ENCODE data around the gene FAM217A.

Gene FAM217A, protein sequence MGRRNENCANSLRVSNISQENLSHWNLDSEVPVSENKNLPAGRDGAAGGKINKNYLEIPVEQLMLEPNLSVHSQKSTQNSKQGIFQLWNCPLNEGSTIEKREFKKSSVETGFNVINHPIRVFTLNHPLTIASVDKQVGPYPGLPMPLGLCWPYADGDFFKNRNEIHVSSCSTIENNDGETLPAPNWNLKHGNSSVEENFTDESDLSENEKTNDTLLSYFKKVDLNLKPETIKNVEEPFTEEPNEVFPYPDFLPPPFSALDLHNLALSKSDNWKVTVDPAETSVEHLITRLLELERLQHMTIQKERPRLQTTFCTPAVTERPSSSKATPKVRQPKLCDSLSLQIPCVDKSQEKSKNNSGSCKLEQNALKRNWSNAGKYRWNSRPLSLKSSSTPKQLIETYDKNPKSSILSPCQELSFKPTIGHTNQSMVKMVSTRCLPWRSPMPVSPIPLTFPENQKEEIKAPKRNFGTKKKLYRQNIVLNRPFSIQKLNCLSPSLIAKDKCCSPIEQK

GRCh38 chr6:4078691-4079471 is at the start of gene FAM217A:
Gene FAM217A (minus strand): TSS chr6:4079137. CDS start chr6:4077414, 1,723 bp downstream.
- TF ChIP-seq, protein P1, sequence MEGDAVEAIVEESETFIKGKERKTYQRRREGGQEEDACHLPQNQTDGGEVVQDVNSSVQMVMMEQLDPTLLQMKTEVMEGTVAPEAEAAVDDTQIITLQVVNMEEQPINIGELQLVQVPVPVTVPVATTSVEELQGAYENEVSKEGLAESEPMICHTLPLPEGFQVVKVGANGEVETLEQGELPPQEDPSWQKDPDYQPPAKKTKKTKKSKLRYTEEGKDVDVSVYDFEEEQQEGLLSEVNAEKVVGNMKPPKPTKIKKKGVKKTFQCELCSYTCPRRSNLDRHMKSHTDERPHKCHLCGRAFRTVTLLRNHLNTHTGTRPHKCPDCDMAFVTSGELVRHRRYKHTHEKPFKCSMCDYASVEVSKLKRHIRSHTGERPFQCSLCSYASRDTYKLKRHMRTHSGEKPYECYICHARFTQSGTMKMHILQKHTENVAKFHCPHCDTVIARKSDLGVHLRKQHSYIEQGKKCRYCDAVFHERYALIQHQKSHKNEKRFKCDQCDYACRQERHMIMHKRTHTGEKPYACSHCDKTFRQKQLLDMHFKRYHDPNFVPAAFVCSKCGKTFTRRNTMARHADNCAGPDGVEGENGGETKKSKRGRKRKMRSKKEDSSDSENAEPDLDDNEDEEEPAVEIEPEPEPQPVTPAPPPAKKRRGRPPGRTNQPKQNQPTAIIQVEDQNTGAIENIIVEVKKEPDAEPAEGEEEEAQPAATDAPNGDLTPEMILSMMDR (IDR thresholded peaks at IDR 0.05; ENCODE audit: low read depth, low read length) = no peak
- no peak within 1 kb of the TSS for H3K4me3 ChIP-seq (ENCODE audit: low read depth, low read length)

- TF ChIP-seq, protein P1 (IDR thresholded peaks at IDR 0.05; ENCODE audit: low read depth, low read length) = no peak
- H3K4me3 ChIP-seq (ENCODE audit: low read depth, low read length) = no peak overlapping the region
Observed at GRCh38 chr6:4128072-4128471, 49.1 kb upstream of the FAM217A start.

- TF ChIP-seq, protein P1 (IDR thresholded peaks at IDR 0.05; ENCODE audit: low read depth, low read length) = peak; percentile 28; the same call in 1 of the 2 replicates
- H3K4me3 ChIP-seq (ENCODE audit: low read depth, low read length) = no peak overlapping the region
Observed at GRCh38 chr6:4125933-4126864, 47.3 kb upstream of the FAM217A start.

- H3K4me3 ChIP-seq (ENCODE audit: low read depth, low read length) = no peak overlapping the region
- TF ChIP-seq, protein P1 (IDR thresholded peaks at IDR 0.05; ENCODE audit: low read depth, low read length) = no peak
Observed at GRCh38 chr6:4125500-4125899, 46.6 kb upstream of the FAM217A start.

DNA sequence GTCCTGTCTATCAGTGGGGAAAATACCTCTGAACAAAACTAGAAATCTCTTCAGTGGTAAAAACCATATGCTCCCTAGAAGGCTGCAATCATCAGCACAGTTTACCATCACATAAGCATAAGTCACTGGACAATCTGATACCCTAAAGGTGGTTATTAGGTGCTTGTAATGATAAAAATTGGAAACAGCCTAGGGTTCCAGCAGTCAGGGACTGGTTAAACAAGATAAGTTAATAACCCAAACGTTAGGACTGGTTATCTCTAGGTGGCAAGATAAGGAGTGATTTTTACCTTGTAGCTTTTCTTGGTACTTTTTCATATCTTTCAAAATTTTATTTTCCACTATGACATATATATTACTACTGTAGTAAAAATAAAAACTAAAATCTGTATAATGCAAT is 45.4 kb upstream of the FAM217A start:
- TF ChIP-seq, protein P1 (IDR thresholded peaks at IDR 0.05; ENCODE audit: low read depth, low read length) = no peak
- no peak overlapping the region for H3K4me3 ChIP-seq (ENCODE audit: low read depth, low read length)

GRCh38 chr6:4115741-4116140 is 36.8 kb upstream of the FAM217A start:
- H3K4me3 ChIP-seq (ENCODE audit: low read depth, low read length) = no peak overlapping the region

More at GRCh38 chr6:4115741-4116140, 36.8 kb upstream of the FAM217A start:
- TF ChIP-seq, protein P1 (IDR thresholded peaks at IDR 0.05; ENCODE audit: low read depth, low read length) = no peak
